ENCODE data around the gene TSPAN32.

Gene TSPAN32

GRCh38 chr11:2305788-2306451 is 4.1 kb downstream of the TSPAN32 start:
- no peak for DNase-seq

- DNase-seq = peak; percentile 47
Observed at GRCh38 chr11:2306452-2306823, 4.6 kb downstream of the TSPAN32 start.

- no peak for DNase-seq
Observed at GRCh38 chr11:2306877-2307500, 5.2 kb downstream of the TSPAN32 start.

GRCh38 chr11:2307501-2308331 is 5.9 kb downstream of the TSPAN32 start:
- DNase-seq = no peak

- DNase-seq = peak; percentile 54
Observed at GRCh38 chr11:2308713-2309112, 6.9 kb downstream of the TSPAN32 start.

- no peak for DNase-seq
Observed at GRCh38 chr11:2309251-2310072, 7.6 kb downstream of the TSPAN32 start.

GRCh38 chr11:2310073-2310785 is 8.4 kb downstream of the TSPAN32 start:
- DNase-seq = no peak

GRCh38 chr11:2310786-2311352 is 9.1 kb downstream of the TSPAN32 start:
- no peak for DNase-seq

- DNase-seq = no peak
Observed at GRCh38 chr11:2311353-2312133, 9.7 kb downstream of the TSPAN32 start.

GRCh38 chr11:2312232-2313042 is 10.6 kb downstream of the TSPAN32 start:
- DNase-seq = no peak

- no peak for DNase-seq
Observed at GRCh38 chr11:2313051-2313951, 11.5 kb downstream of the TSPAN32 start.

GRCh38 chr11:2314136-2314524 is 12.3 kb downstream of the TSPAN32 start:
- DNase-seq = no peak

- peak; percentile 72 for DNase-seq
Observed at GRCh38 chr11:2314525-2315394, 12.9 kb downstream of the TSPAN32 start.

GRCh38 chr11:2315395-2316168 is 13.8 kb downstream of the TSPAN32 start:
- no peak for DNase-seq

- no peak for DNase-seq
Observed at GRCh38 chr11:2316169-2316962, 14.6 kb downstream of the TSPAN32 start.

- DNase-seq = no peak
Observed at GRCh38 chr11:2316963-2317244, 15.1 kb downstream of the TSPAN32 start.
